ENCODE data around the gene PTGS2.
"Not testable (repeated sequence)": the region's sequence is repeated elsewhere in the genome, so short reads cannot be mapped to it uniquely, and the experiment has no call there.

- TF ChIP-seq CTCF, EP300 (IDR thresholded peaks at IDR 0.05): not testable (repeated sequence)
These were observed 16.0 kb downstream of the PTGS2 start for GRCh38 chr1:186664217-186664616.
